H1 (cell line): ENCODE measurements around the gene LCN2. TPM values are rescaled to one million over a fixed set of nuclear protein-coding genes. Genes with fewer than 3 reads are reported as not detected.

Experiments
- ASH2L ChIP-seq: fragments of 200-600, 300-600 bp; sonication (generic); IDR thresholded peaks from one replicate; pipeline ENCODE4 v1.7.1; 2017; ENCODE audit warnings: low read length
- ATF3 ChIP-seq: IDR thresholded peaks from 2 replicates; pipeline ENCODE4 v1.6.1; 2011; ENCODE audit warnings: low read depth, mild to moderate bottlenecking, low read length; ENCODE audit not compliant: insufficient read depth
- CEBPB ChIP-seq: IDR thresholded peaks from 2 replicates; pipeline ENCODE4 v1.6.1; 2012; ENCODE audit warnings: low read depth, low read length
- CREB1 ChIP-seq: IDR thresholded peaks from 2 replicates; pipeline ENCODE4 v1.6.1; 2012; ENCODE audit warnings: inconsistent platforms
- EGR1 ChIP-seq: IDR thresholded peaks from 2 replicates; pipeline ENCODE4 v1.6.1; 2011; ENCODE audit warnings: low read depth, low read length, borderline replicate concordance
- FOSL1 ChIP-seq: IDR thresholded peaks from 2 replicates; pipeline ENCODE4 v1.6.1; 2011; ENCODE audit warnings: mild to moderate bottlenecking, low read depth, low read length, moderate library complexity; ENCODE audit not compliant: insufficient read depth
- HDAC2 ChIP-seq, 2 experiments: fragments of 300-600 bp in 1 of 2; sonication (generic) in 1 of 2; IDR thresholded peaks; 2 replicates each; pipeline ENCODE4 v1.6.1; 2011 to 2012; ENCODE audit warnings: low read depth in 2 of 2, low read length in 2 of 2, mild to moderate bottlenecking in 2 of 2, moderate library complexity in 2 of 2, borderline replicate concordance in 1 of 2, inconsistent platforms in 1 of 2
- HDAC6 ChIP-seq: IDR thresholded peaks from one replicate; pipeline ENCODE4 v1.7.1; 2012; ENCODE audit warnings: low read depth, mild to moderate bottlenecking, inconsistent platforms, low read length, moderate library complexity
- JUN ChIP-seq: IDR thresholded peaks from 2 replicates; pipeline ENCODE4 v1.6.1; 2011; ENCODE audit warnings: low read depth, mild to moderate bottlenecking, improper control_type of control experiment, low read length
- JUND ChIP-seq: IDR thresholded peaks from 2 replicates; pipeline ENCODE4 v1.6.1; 2011; ENCODE audit warnings: mild to moderate bottlenecking, improper control_type of control experiment, low read length
- KDM1A ChIP-seq: fragments of 200-600, 300-600 bp; sonication (generic); IDR thresholded peaks from 2 replicates; pipeline ENCODE4 v1.7.1; 2016; ENCODE audit warnings: mild to moderate bottlenecking, low read length, borderline replicate concordance
- POLR2A ChIP-seq, 2 experiments: IDR thresholded peaks; 1 replicate in 1 of 2; 2 replicates in 1 of 2; pipeline ENCODE4 v1.6.1; 2011; ENCODE audit warnings: low read depth in 2 of 2, low read length in 2 of 2, mild to moderate bottlenecking in 2 of 2; ENCODE audit errors: control extremely low read depth in 1 of 2
- POLR2AphosphoS5 ChIP-seq: IDR thresholded peaks from 2 replicates; pipeline ENCODE4 v1.6.1; 2011; ENCODE audit warnings: low read depth, low read length
- POU5F1 ChIP-seq: IDR thresholded peaks from 2 replicates; pipeline ENCODE4 v1.6.1; 2011; ENCODE audit warnings: low read depth, mild to moderate bottlenecking, low read length, moderate library complexity
- RXRA ChIP-seq: IDR thresholded peaks from 2 replicates; pipeline ENCODE4 v1.6.1; 2011; ENCODE audit warnings: low read depth, mild to moderate bottlenecking, low read length, moderate library complexity; ENCODE audit not compliant: insufficient read depth
- SIN3A ChIP-seq, 2 experiments: IDR thresholded peaks in 1 of 2; conservative IDR thresholded peaks in 1 of 2; 2 replicates each; pipeline ENCODE4 v1.6.1; 2011 to 2012; ENCODE audit warnings: low read length in 2 of 2, improper control_type of control experiment in 1 of 2, low read depth in 1 of 2, mild to moderate bottlenecking in 1 of 2
- SIX5 ChIP-seq: IDR thresholded peaks from 2 replicates; pipeline ENCODE4 v1.6.1; 2011; ENCODE audit warnings: mild to moderate bottlenecking, low read depth, low read length
- SP2 ChIP-seq: IDR thresholded peaks from 2 replicates; pipeline ENCODE4 v1.6.1; 2012; ENCODE audit warnings: mild to moderate bottlenecking, low read length, inconsistent platforms
- SRF ChIP-seq: IDR thresholded peaks from 2 replicates; pipeline ENCODE4 v1.6.1; 2011; ENCODE audit warnings: mild to moderate bottlenecking, low read depth, low read length, moderate library complexity
- ZNF274 ChIP-seq: IDR thresholded peaks from 2 replicates; pipeline ENCODE4 v1.7.0; 2012; ENCODE audit warnings: low read length, borderline replicate concordance; ENCODE audit errors: extremely low read depth
- polyA plus RNA-seq, 7 experiments: library from polyadenylated mRNA; depleted of rRNA in 3 of 7; stranded (reverse) in 5 of 7; unstranded in 2 of 7; fragments of >200 nt in 5 of 7; fragments of 200-250 nt in 2 of 7; gene quantifications; 1 replicate in 5 of 7; 2 replicates in 1 of 7; 4 replicates in 1 of 7; pipeline versions ENCODE4 v1.2.1 to v1.2.3, GENCODE V29; 2011 to 2013; ENCODE audit warnings: missing spikeins in 2 of 7, mixed read lengths in 2 of 7
- total RNA-seq: library from RNA; stranded (reverse); fragmentation: NEBNext Ultra II Directional; extraction: Animal tissue kit (Norgen Biotek cat#: 25700); gene quantifications from 2 replicates; pipeline ENCODE4 v1.2.1, GENCODE V29; 2021
- TF ChIP-seq, protein P1 (sequence below): IDR thresholded peaks from 2 replicates; pipeline ENCODE4 v1.6.1; 2011; ENCODE audit warnings: low read length, improper control_type of control experiment
- TF ChIP-seq, protein P2 (sequence below): IDR thresholded peaks from 2 replicates; pipeline ENCODE4 v1.6.1; 2012; ENCODE audit warnings: inconsistent platforms

LCN2 gene
- total and polyA plus RNA-seq, 2 of the 8 experiments (the other 6 are each of a cell fraction or from before 2014, with no cell fraction given), result 1.1 to 1.6 TPM

DNA sequence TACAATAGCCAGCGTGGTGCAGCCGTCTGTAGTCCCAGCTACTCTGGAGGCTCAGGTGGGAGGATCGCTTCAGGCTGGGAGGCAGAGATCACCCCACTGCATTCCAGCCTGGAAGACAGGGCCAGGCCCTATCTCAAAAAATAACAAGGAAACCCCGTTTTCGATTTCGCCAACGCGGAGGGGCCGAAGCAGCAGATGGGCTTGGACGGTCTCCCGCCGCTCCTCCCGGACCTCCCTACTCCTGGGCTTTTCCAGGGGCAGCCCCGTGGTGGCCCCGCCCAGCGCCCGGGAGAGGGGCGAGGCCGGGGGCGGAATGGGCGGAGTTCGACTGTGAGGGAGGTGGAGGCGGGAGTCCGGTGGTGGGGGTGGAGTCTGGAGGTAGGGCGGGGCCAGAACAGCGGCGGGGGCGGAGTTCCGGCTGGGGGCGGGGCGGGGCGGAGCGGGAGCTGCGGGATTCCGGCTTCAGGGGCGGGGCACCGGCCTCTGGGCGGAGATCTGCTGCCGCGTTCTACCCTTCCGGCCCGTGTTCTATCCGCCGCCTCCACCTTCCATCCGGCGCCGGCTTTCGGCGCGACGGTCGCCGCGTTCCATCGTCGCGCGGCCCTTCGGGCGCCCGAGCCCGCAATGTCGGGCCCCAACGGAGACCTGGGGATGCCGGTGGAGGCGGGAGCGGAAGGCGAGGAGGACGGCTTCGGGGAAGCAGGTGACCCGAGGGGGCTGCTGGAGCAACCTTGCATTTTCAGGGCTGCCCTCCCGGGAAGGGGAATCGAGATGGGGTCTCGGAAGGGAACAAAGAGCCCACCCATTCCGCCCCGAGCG, 10.7 kb downstream of the LCN2 start, which contains the start of gene BBLN (continued):
- TF ChIP-seq RXRA (no peak), ATF3 (no peak), CEBPB (no peak), JUN (no peak), SIN3A (conservative IDR thresholded peaks at IDR 0.05 in 1 of 2, IDR thresholded peaks at IDR 0.05 in 1 of 2; ENCODE audit: low read depth in 1 of 2, low read length in 2 of 2) (no peak), SIX5 (no peak), SP2 (no peak), FOSL1 (no peak), ZNF274 (no peak), POLR2A (IDR thresholded peaks at IDR 0.05; ENCODE audit: control extremely low read depth in 1 of 2, low read depth in 2 of 2, low read length in 2 of 2) (peak in 1 of 2 experiments; percentile 94; a peak in 2 of 3 replicates), ASH2L (peak; percentile 87), HDAC2 (IDR thresholded peaks at IDR 0.05; ENCODE audit: borderline replicate concordance in 1 of 2, low read depth in 2 of 2, low read length in 2 of 2) (no peak), HDAC6 (no peak), CREB1 (peak; percentile 95), EGR1 (peak; percentile 69; the same call in 1 of the 2 replicates), KDM1A (no peak), POLR2AphosphoS5 (peak; percentile 71), POU5F1 (no peak), SRF (0 out of 2 replicates have a peak, but pooled peaks have one; percentile 8), JUND (no peak)
- TF ChIP-seq, protein P1, sequence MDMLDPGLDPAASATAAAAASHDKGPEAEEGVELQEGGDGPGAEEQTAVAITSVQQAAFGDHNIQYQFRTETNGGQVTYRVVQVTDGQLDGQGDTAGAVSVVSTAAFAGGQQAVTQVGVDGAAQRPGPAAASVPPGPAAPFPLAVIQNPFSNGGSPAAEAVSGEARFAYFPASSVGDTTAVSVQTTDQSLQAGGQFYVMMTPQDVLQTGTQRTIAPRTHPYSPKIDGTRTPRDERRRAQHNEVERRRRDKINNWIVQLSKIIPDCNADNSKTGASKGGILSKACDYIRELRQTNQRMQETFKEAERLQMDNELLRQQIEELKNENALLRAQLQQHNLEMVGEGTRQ, result no peak
- TF ChIP-seq, protein P2, sequence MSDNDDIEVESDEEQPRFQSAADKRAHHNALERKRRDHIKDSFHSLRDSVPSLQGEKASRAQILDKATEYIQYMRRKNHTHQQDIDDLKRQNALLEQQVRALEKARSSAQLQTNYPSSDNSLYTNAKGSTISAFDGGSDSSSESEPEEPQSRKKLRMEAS, result peak; percentile 55; the same call in 1 of the 2 replicates
